Measurements from ENCODE around the gene CLASP2.

GRCh38 chr3:33456756-33457155 lies 261.3 kb downstream of the CLASP2 start:
- TF ChIP-seq CTCF (optimal IDR thresholded peaks at IDR 0.05 in 1 of 3, IDR thresholded peaks at IDR 0.05 in 1 of 3, conservative IDR thresholded peaks at IDR 0.05 in 1 of 3; ENCODE audit: extremely low read depth in 1 of 3, insufficient read depth in 2 of 3, low read length in 3 of 3) (no peak), EZH2 (IDR thresholded peaks at IDR 0.05; ENCODE audit: low read length) (no peak)

Measured in keratinocyte (primary cell).